Activated T-cell treated with anti-CD3 and anti-CD28 coated beads, Interleukin-2, amount 50 U/mL, for 1 hour (primary cell): ENCODE data around the gene ITGBL1.

Experiments
- DNase-seq: peaks from one replicate; pipeline ENCODE4 v3.0.0-alpha.2; 2020

The ITGBL1 gene

DNA sequence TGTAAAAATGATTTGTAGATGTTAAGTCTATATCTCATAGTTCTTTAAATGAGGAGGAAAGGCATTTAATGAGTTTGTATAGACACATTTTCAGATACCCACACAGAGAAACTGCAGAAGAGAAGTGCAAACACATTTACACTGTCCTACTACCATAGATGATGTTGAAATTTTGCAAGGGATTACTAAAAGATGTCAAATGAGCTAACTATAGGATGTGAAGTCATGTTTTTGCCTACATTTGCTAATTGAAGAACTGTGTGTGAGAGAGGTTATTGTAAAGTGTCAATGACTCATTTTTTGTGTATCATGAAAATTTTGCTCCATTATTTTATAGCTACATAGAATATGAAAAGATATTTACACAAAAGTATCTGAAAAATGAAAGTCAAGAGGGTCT lies 178.9 kb downstream of the ITGBL1 start:
- DNase-seq = no peak

DNA sequence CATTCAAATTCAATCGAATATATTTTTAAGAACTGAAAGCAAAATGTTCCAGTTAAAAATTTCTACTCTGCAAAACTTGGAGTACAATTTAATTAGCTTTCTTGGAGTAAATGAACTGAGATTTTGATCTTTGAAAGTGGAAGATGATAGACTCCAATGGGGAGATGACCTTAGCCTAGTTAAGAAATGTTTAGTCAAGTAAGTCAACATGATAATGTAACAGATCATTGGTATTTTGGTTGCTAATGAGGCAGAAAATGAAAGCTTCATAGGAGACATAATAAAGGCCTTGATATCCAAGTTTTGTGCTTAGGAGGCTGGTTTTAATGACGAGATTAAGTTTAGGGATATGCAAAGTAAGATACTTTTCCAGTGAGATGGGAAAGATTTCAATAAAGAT lies 181.7 kb downstream of the ITGBL1 start:
- no peak for DNase-seq

DNA sequence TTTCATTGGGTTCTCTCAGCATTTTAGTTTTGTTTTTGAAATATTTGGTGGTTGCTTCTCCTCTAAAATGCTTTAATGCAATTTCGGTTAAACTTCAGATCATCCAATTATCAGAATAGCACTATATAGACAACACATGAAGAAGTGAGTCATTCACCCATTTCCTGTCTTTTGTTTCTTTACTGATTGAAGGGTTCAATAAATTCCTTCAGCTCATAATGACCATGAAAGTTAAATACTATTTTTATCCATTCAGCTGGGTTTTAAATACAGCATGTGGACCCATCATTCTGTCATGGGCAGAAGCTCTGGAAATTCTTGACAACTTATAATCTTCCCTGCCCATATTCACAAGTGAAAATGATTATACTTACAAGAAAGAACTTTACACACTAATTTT lies 187.2 kb downstream of the ITGBL1 start:
- no peak for DNase-seq

DNA sequence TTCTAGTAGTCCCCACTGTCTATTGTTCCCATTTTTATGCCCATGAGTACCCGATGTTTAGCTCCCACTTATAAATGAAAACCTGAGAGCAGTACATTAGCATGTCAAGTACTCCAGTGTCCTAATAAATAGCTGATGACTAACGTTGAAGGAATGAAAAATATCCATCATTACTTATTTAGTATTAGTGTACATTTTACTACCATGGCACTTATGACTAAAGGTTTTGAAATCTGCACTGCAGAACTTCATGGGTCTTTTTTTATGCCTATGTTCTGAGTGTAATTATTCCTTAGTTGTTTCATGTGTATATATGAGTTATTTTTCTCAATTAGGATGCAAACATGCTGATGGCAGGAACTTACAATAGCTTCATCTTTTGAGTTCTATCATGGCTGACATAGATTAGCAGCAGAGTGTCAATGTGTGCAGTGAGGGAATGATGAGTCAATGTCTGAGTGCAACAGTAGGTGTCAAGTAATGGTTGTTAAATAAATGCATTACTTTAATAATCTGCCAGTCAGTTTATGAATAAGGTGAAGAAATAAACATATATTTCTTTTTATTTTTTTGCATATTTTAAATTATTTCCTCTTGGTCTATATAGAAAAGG lies 188.4 kb downstream of the ITGBL1 start:
- DNase-seq = no peak

DNA sequence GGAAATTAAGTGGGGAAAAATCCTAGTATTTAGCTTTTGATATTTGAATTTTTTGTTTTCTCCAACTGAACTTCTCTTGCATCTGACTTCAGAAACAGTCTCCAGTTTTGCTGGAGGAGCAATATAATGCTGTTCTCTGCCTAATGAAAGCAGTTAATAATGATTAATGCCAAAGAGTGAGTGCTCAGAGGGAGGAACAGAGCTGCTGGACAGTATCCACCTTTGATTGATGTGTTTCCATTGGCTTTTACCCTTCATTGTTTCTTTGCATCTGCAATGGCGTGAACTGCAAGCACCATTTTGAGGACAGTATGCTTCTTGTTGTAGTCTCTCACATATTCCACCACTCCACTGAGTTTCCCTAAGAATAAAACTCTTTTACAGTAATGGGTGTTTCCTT lies 193.4 kb downstream of the ITGBL1 start:
- no peak for DNase-seq

DNA sequence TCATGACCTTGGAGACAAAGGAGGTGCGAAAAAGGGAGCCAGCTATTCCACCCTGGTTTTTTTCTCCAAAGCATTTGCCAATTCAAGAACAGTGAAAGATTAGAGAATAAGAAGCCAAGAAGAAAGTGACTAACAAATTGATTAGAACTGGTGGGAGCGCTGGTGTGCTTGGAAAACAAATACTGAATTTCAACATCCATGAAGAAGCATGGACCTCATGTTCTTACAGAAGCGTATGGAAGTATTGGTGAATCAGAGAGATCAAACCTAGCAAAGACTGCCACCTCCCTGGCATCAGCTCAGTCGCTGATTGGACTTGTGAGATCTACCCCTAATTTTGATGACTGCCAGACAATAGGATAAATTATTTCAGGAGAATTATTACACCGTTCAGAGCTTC lies 195.3 kb downstream of the ITGBL1 start:
- no peak for DNase-seq

DNA sequence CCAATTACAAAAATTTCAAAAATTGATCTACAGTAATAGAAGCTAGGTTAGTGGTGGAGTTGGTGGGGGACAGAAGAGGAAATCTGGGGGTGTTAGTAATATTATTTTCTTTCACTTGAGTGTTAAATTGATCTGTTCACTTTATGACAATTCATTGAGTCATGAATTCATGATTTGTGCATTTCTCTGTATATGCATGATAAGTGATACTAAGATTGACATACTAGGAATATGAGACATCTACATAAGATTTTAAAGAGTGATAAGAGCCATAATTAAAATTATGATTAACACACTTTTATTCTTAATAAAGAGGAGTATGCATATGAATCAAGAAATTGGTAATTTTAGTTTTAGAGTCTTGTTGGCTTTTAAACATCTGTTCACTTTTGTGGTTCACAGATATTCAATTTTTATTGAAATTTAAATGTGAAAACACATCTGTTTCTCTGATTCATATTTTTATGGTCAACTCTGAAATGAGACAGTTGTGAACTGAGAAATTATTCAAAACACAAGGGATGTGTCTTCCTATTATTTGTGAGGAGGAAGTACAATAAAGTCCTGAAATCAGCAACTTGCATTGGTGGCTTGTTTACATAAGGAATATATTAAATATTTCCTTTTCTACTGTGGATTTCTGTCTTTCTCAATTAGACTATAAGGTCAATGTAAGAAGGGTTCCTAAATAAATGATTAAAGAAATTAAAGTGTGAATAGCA lies 196.5 kb downstream of the ITGBL1 start:
- DNase-seq = no peak

DNA sequence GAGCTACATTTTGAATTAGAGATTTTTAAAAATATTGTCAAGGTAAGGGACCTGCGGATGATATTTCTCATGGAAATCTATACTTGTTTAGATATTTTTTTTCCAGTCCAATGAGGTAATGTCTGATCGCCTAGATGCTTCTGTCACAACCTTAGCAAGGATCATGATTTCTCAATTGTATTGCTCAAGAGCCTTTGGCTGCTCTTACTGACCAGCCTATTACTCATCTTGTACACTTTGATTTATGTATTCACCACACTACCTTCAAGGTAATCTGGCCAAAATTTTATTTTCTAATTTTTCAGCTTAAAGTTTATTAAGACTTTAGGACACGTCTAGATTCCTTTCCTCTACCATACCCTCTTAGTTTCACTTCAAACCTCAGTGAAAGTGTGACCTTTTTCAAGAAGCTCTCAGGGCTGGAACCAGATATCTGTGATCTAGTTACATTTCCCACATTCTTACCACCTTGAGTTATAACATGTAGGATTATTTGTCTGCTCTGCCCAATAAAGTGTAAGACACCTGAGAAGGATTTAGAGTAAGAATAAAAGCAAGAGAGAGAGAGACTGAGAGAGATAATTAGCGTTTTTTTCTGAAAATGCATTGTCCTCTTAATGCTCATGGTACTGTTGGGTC lies 197.1 kb downstream of the ITGBL1 start:
- no peak for DNase-seq

DNA sequence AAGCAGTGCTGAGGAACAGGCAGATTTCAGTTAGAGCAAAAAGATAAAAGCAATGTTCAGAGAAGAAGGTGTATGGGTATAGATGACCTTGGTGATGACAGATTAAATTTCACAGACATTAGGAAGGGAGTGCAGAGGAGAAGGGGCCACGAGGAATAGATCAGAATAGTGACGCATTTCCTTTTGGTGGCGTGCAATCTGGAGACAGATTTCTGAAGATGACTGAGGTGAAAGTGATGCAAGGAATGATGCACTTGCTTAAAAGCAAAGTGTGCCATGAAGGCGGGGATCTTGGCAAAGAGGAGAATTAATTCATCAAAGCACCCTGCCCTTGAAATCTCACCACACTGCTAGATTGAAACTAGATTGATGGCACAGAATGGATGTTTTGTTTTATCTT lies 202.4 kb downstream of the ITGBL1 start:
- no peak for DNase-seq

DNA sequence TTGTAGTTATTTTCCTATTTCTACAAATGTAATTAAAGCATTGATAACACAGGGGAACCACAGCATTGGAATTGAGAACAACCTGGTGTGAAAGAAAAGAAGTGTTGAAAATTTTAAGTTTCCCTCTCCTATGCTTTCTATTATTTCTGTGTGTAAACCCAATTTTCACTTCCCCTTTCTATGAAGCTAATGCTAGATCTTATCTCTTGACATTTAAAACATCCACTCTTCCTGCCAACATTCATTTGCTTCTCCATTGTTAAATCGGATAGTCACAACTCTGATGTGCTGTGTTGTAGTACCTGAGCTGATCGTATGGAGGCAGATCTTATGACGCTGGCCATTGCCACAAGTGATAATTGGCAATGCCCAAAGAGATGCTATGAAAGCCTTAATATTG lies 203.0 kb downstream of the ITGBL1 start:
- no peak for DNase-seq

DNA sequence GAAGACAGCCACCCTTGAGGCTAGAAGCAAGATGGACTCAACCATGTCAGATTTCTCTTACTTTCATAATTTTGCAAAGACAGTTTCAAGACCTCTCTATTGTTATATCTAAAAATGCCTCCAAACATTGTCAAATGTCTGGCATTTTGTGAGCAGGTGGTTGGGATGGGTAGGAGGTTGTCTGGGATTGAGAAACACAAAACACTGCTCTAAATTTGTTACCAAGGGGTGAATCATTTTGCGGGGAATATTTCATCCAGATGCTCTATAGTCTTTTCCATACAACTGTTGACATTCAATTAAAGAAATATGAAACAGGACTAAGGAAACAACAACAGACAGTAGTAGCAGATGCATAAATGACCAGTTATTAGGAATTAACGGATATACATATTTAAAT lies 208.2 kb downstream of the ITGBL1 start:
- DNase-seq = no peak

DNA sequence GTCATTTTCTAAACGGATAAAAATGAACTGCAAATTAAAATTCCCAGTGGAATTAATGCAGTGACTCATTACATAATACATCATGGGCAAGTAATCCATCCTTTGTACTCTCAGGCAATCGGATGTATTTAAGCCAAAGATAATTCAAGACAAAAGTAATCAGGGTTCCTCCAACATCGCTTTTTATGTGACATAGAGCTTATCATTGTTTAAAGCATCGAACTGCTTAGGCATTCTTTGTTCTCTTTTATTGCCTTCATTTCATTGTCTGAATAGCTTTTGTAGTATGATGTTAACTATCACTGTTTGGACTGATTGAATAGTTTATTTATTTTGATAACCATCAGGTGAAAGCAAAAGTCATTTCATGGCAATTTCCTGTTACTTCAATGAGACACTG lies 209.4 kb downstream of the ITGBL1 start:
- no peak for DNase-seq

DNA sequence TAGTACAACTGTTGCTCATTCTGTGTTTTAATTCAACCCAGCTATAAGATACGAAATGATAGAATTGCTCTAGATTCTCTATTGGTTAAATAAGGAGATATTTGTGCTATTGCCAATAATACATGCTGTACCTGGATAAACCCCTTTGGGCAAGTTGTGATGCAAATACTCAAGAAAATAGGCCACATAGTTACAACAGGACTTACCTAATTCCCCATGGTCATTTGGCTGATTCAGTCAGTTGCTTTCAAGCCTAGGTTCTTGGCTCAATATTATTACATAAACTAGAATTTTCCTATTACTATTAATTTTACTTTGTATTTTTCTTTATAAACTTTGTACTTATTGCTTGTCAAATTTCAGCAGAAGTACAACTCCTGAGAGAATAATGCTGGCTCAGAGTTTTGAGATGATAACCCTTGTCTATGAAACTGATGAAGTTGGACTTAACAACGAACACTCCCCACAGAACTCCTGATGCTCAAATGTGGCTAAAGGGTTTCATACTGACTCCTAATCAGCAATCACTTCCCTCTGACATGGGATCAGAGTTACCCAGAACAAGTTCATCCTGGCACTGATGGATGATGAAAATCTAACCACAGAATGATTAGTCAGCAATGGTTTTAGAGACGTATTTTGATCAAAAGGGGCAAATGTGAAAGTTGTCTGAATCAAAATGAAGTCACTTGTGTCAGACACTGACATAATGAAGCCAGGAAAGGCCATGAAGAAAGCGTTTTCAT lies 221.1 kb downstream of the ITGBL1 start:
- no peak for DNase-seq

DNA sequence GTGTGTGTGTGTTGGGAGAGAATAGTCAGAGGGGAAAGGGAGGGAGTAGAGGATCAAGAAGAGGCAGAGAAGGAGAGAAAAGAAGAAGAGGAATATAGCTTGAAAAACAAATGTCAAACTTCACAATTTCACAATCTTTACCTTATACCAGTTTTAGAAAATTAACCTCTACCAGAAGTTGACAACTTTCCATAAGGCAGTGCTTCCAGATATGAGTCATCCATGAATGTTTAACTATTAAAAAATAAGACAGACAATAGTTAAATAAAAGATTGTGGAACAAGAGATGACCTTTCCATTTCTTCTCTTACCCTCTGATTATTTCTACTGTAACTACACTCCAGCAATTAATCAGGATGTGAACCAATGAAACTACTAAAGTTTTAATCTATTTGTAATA lies 229.4 kb downstream of the ITGBL1 start:
- no peak for DNase-seq

DNA sequence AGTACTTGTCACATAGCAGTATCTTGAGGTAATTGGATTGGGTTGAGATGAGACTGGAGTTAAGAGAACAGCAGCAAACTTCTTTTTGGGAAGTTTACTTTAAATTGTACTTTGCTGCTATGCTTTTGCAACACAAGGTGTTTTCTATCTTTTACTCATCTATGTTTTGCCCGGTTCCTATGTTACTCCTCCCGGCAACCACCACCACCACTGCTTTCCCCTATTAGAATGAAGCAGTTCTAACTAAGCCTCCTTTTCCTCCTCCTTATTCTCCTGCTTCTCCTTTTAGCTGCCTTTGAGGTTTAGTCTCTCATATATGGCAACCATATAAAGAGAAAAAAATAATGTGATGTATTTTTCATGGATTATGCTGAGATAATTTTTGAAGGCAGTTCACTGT lies 233.5 kb downstream of the ITGBL1 start:
- DNase-seq = no peak

DNA sequence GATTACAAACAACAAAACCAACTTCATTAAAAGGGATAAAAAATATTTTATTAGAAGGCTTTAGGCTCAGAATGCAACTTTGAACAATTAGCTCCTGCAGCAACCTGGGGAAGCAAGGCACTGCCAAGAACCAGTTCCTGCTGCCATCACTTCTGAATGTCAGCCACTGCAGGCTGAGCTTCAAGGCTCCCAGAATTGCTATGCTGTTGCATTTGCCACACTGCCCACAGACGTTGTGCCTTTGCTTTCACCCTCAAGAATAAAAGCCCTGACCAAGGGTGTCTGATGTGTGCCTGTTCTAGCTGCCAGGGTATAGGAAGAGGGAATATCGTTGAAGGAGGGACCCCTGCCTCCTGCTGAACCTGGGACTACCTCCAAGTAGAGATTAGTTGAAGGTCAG lies 238.4 kb downstream of the ITGBL1 start:
- no peak for DNase-seq

DNA sequence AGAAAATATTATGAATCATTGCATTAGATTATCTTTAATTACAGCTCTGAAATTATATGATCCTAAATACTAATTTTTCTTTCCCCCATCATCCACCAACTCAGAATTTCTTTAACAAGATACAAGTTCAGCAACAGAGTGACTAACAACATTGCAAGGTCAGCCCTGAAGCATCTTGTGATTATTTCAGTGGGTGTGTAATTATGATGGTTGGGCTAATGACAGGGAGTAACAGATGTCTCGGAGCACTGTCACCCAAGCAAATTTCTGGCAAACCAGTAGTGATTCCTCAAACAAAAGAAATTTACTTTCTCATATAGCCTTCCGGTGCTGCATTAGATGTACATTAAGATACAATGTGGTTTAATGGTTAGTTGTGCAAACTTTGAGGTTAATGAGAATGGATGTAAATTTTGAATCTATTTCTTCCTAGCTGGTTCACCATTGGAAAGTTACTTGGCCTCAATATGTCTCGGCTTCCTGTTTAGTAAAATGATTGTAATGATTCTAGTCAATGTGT lies 238.9 kb downstream of the ITGBL1 start:
- DNase-seq = no peak

DNA sequence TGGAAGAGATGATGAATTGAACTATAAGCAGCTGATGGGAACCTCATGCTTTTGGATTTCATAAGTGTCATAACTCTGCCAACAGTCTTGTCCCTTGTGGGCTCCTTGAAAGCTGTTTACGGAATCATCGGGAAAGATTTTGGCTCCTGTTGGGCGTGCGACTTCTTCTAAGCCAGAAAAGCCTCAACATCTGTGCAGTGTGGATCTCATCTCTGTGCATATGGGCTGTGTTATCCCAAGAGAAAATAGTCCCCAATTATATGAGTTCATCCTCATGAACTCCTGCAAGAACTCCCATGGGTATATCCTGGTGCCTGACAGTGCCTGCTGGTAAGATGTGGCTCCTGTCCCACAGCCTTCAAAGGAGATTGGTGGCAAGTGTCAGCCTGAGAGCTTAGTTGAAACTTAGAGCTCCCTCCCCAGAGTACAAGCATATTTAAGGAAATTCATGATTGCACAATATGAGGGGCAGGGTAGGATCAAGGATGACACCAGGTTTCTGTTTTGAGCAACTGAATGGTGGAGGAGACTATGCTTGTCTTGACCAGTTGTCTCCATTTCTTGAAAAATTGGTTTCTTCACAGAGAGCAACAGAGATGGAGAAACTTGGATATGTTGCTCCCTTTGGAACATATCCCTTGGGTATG lies 243.5 kb downstream of the ITGBL1 start:
- no peak for DNase-seq

DNA sequence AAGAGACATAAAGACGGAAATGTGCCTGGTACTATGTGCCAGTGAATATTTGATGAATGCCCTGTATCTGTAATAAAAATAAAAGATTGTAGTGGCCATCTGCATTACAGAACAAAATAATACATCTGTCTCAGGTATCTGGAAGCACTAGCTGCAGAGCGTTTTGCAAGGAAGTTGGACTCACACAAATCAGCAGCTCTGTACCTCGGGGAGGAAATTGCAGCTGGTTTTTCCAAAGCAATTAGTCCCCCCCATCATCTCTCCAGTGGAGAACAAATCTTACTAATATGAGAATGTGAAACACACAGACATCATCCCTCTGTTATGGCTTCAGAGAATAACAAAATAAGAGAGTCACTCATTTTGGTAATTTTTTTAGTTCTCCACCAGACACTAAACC lies 245.3 kb downstream of the ITGBL1 start:
- DNase-seq = no peak

DNA sequence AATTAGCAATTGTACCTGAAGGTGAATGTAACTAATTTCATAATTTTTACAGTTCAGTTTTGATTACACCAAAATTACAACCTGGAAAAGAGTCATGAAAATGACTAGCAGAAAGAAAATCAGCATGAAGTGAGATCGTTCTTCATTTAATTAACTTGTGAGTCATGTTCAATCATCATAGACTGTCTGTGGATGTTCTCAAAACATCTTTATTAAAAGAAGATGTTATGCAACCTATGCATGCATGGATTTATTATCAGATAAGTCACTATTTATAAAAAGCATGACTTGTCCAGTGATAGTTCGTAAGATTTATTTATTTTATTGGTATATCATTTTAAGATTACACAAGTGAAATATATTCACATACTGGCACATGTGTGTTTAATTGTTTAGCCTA lies 245.9 kb downstream of the ITGBL1 start:
- no peak for DNase-seq

DNA sequence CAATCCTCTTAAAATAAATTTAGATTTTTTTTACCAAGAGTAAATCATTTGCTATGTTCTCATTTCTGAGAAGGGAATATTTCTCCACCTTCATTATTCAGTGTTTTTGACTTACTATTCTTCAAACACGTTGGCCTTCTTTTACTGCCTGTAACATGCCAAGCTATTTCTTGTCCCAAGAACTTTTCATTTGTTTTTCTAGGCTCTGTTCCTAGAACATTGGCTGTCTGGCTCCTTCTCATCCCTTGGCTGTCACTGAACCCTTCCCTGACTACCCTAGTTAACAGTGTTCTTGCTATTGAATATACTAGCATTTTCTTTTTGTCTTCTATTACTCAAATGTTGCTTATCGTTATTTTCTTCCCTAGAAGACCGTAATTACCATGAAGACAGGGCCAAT lies 248.1 kb downstream of the ITGBL1 start:
- no peak for DNase-seq

DNA sequence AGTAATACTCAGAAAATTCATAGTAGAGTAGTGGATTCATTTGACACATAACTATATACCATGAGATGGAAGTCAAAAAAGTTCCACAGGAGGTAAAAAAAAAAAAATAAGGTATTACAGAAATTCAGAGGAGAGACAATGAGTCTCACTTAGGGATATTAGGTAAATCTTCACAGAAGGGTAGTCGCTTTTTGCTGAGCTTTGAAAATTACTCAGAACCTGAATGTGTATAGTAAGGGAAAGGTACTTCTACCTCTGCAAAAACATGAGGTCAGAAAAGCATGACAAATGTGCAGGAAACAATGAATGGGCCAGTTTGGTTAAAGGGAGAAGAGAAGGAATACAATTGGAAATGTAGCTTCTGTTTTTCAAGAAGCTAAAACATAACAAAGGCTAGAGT lies 250.6 kb downstream of the ITGBL1 start:
- DNase-seq = no peak

DNA sequence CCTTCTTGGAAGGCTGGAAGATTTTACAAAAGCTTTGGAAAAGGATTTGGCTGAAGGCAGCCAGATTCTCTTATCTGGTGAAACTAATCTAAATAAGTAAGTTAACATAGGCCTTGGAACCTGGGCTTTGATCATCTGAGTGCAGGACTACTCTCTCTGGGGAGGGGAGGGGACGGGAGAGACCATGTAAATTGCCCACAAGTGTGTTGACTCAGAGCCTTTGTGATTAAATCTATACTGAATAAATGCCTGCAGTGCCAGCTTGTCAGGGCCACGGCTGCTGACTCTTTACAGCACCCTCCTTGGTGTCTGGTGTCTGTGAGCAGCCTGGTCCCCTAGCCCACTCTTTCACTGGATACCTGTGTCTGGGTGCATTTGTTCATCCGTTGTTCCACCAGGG lies 251.4 kb downstream of the ITGBL1 start:
- no peak for DNase-seq
